ENCODE data around the gene C11orf21.

Gene C11orf21

GRCh38 chr11:2298795-2299761 is 2.6 kb downstream of the C11orf21 start:
- TF ChIP-seq EZH2phosphoT487 (conservative IDR thresholded peaks at IDR 0.05; ENCODE audit: low read length), result no peak
- no peak for TF ChIP-seq CTCF (IDR thresholded peaks at IDR 0.05; ENCODE audit: insufficient read depth, low read length, poor library complexity, severe bottlenecking)
- no peak overlapping the region for H3K9ac ChIP-seq (ENCODE audit: low read length)
- H3K27ac ChIP-seq (ENCODE audit: low read depth, low read length), result no peak overlapping the region
- no peaks in the 10 kb centered on the region for H3K36me3 ChIP-seq (ENCODE audit: low read length)
- H4K20me1 ChIP-seq (ENCODE audit: low read depth, low read length), result no peaks in the 10 kb centered on the region
- no peaks in the 10 kb centered on the region for H3K79me2 ChIP-seq (ENCODE audit: insufficient read depth, low read length)
- H2AFZ ChIP-seq (ENCODE audit: low read depth, low read length, severe bottlenecking), result no peak overlapping the region
- H3K9me2 ChIP-seq (replicated peaks; ENCODE audit: insufficient read depth, low read length), result no peaks in the 10 kb centered on the region
- H3K9me3 ChIP-seq (ENCODE audit: insufficient read depth, low read length), result no peaks in the 10 kb centered on the region
- no peaks in the 10 kb centered on the region for H3F3A ChIP-seq (ENCODE audit: insufficient read depth)
- H3K4me3 ChIP-seq (ENCODE audit: insufficient read depth, low read length, poor library complexity, severe bottlenecking), result no peak overlapping the region
- H3K27me3 ChIP-seq (ENCODE audit: low read length), result no peaks in the 10 kb centered on the region
- H3K4me2 ChIP-seq (ENCODE audit: low read depth, low read length, poor library complexity, severe bottlenecking), result no peak overlapping the region

GRCh38 chr11:2298131-2298794 is 3.5 kb downstream of the C11orf21 start:
- no peaks in the 10 kb centered on the region for H3K9me3 ChIP-seq (ENCODE audit: insufficient read depth, low read length)
- no peaks in the 10 kb centered on the region for H3K36me3 ChIP-seq (ENCODE audit: low read length)
- no peaks in the 10 kb centered on the region for H3K79me2 ChIP-seq (ENCODE audit: insufficient read depth, low read length)
- no peak overlapping the region for H3K27ac ChIP-seq (ENCODE audit: low read depth, low read length)
- H3K9ac ChIP-seq (ENCODE audit: low read length), result no peak overlapping the region
- no peaks in the 10 kb centered on the region for H3K27me3 ChIP-seq (ENCODE audit: low read length)
- TF ChIP-seq CTCF (IDR thresholded peaks at IDR 0.05; ENCODE audit: insufficient read depth, low read length, poor library complexity, severe bottlenecking) (no peak), EZH2phosphoT487 (conservative IDR thresholded peaks at IDR 0.05; ENCODE audit: low read length) (no peak)
- no peak overlapping the region for H3K4me2 ChIP-seq (ENCODE audit: low read depth, low read length, poor library complexity, severe bottlenecking)
- H3K4me3 ChIP-seq (ENCODE audit: insufficient read depth, low read length, poor library complexity, severe bottlenecking), result no peak overlapping the region
- no peak overlapping the region for H2AFZ ChIP-seq (ENCODE audit: low read depth, low read length, severe bottlenecking)
- no peaks in the 10 kb centered on the region for H3K9me2 ChIP-seq (replicated peaks; ENCODE audit: insufficient read depth, low read length)
- H4K20me1 ChIP-seq (ENCODE audit: low read depth, low read length), result no peaks in the 10 kb centered on the region
- H3F3A ChIP-seq (ENCODE audit: insufficient read depth), result no peaks in the 10 kb centered on the region

GRCh38 chr11:2297623-2298030 is 4.1 kb downstream of the C11orf21 start:
- Histone ChIP-seq H3K4me2 (ENCODE audit: low read depth, low read length, poor library complexity, severe bottlenecking) (no peak overlapping the region), H3K4me3 (ENCODE audit: insufficient read depth, low read length, poor library complexity, severe bottlenecking) (no peak overlapping the region)

More at GRCh38 chr11:2297623-2298030, 4.1 kb downstream of the C11orf21 start:
- TF ChIP-seq EZH2phosphoT487 (conservative IDR thresholded peaks at IDR 0.05; ENCODE audit: low read length) (no peak), CTCF (IDR thresholded peaks at IDR 0.05; ENCODE audit: insufficient read depth, low read length, poor library complexity, severe bottlenecking) (no peak)
- H3K79me2 ChIP-seq (ENCODE audit: insufficient read depth, low read length), result no peaks in the 10 kb centered on the region
- no peaks in the 10 kb centered on the region for H3K9me2 ChIP-seq (replicated peaks; ENCODE audit: insufficient read depth, low read length)
- no peaks in the 10 kb centered on the region for H3F3A ChIP-seq (ENCODE audit: insufficient read depth)
- H3K9ac ChIP-seq (ENCODE audit: low read length), result no peak overlapping the region
- H3K27ac ChIP-seq (ENCODE audit: low read depth, low read length), result no peak overlapping the region
- no peaks in the 10 kb centered on the region for H3K27me3 ChIP-seq (ENCODE audit: low read length)
- H3K9me3 ChIP-seq (ENCODE audit: insufficient read depth, low read length), result no peaks in the 10 kb centered on the region
- no peaks in the 10 kb centered on the region for H4K20me1 ChIP-seq (ENCODE audit: low read depth, low read length)
- no peaks in the 10 kb centered on the region for H3K36me3 ChIP-seq (ENCODE audit: low read length)
- H2AFZ ChIP-seq (ENCODE audit: low read depth, low read length, severe bottlenecking), result no peak overlapping the region
